Mammary epithelial cell (primary cell): ENCODE data around the gene LRP6.

Experiments
- CTCF ChIP-seq, 2 donors: IDR thresholded peaks in 1 of 2; conservative IDR thresholded peaks in 1 of 2; 2 replicates each; pipeline ENCODE4 v1.5.1; 2011 to 2012; ENCODE audit warnings: inconsistent platforms in 2 of 2, low read length in 2 of 2, mild to moderate bottlenecking in 2 of 2, control low read depth in 1 of 2, low read depth in 1 of 2; ENCODE audit not compliant: insufficient read depth in 1 of 2; ENCODE audit errors: extremely low read depth in 1 of 2
- EZH2 ChIP-seq: IDR thresholded peaks from 2 replicates; pipeline ENCODE4 v1.6.1; 2012; ENCODE audit warnings: low read length, inconsistent platforms, borderline replicate concordance

GRCh38 chr12:12229556-12230092, 37.2 kb downstream of the LRP6 start:
- TF ChIP-seq CTCF (conservative IDR thresholded peaks at IDR 0.05 in 1 of 2, IDR thresholded peaks at IDR 0.05 in 1 of 2; ENCODE audit: extremely low read depth in 1 of 2, insufficient read depth in 1 of 2, low read depth in 1 of 2, low read length in 2 of 2) (no peak), EZH2 (no peak)
